ENCODE results near the gene DOCK8.

- TF ChIP-seq, protein P1, sequence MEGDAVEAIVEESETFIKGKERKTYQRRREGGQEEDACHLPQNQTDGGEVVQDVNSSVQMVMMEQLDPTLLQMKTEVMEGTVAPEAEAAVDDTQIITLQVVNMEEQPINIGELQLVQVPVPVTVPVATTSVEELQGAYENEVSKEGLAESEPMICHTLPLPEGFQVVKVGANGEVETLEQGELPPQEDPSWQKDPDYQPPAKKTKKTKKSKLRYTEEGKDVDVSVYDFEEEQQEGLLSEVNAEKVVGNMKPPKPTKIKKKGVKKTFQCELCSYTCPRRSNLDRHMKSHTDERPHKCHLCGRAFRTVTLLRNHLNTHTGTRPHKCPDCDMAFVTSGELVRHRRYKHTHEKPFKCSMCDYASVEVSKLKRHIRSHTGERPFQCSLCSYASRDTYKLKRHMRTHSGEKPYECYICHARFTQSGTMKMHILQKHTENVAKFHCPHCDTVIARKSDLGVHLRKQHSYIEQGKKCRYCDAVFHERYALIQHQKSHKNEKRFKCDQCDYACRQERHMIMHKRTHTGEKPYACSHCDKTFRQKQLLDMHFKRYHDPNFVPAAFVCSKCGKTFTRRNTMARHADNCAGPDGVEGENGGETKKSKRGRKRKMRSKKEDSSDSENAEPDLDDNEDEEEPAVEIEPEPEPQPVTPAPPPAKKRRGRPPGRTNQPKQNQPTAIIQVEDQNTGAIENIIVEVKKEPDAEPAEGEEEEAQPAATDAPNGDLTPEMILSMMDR (IDR thresholded peaks at IDR 0.05): no peak
- TF ChIP-seq POLR2AphosphoS5 (IDR thresholded peaks at IDR 0.05) (no peak), POLR2A (IDR thresholded peaks at IDR 0.05) (no peak)
Measured at GRCh38 chr9:437574-438001, 222.9 kb downstream of the DOCK8 start.
